Natural killer cell treated with Interleukin-12 subunit alpha and Interleukin-12 subunit beta and Interleukin-15 and Interleukin-18, amount 100 ng/mL, for 72 hours (primary cell): ENCODE results near the gene POMGNT2. TPM values are rescaled to one million over a fixed set of nuclear protein-coding genes. Genes with fewer than 3 reads are reported as not detected.
A peak's percentile ranks its signal among the peaks of the same experiment; 100 is the strongest.
"Not testable (repeated sequence)": the region's sequence is repeated elsewhere in the genome, so short reads cannot be mapped to it uniquely, and the experiment has no call there.

ENCODE experiments used
- ATAC-seq, 2 donors: fragments of 150-1000 bp; cut with Tn5 transposase in 1 of 2; sonication (Bioruptor Pico), chemical (Tn5 transposase) in 1 of 2; 2 replicates each; pipeline ENCODE4 v1.10.0; 2021
- DNase-seq: peaks from one replicate; pipeline ENCODE4 v3.0.0; 2022; ENCODE audit warnings: low spot score
- H3K27ac Mint-ChIP-seq, 2 donors: 1 replicate in 1 of 2; 2 replicates in 1 of 2; pipeline ENCODE4 v1.8.0; 2022; ENCODE audit warnings: mixed read lengths in 2 of 2, mild to moderate bottlenecking in 1 of 2, moderate library complexity in 1 of 2
- H3K27me3 Mint-ChIP-seq, 2 donors: 1 replicate in 1 of 2; 2 replicates in 1 of 2; pipeline ENCODE4 v1.8.0; 2022; ENCODE audit warnings: mixed read lengths in 2 of 2
- H3K36me3 Mint-ChIP-seq: one replicate; pipeline ENCODE4 v1.8.0; 2022; ENCODE audit warnings: mixed read lengths
- H3K4me1 Mint-ChIP-seq, 2 donors: 1 replicate in 1 of 2; 2 replicates in 1 of 2; pipeline ENCODE4 v1.8.0; 2022; ENCODE audit warnings: low read depth in 2 of 2, mixed read lengths in 2 of 2, mild to moderate bottlenecking in 1 of 2
- H3K4me3 Mint-ChIP-seq: one replicate; pipeline ENCODE4 v1.8.0; 2022; ENCODE audit warnings: mixed read lengths
- H3K9me3 Mint-ChIP-seq: 2 replicates; pipeline ENCODE4 v1.8.0; 2022; ENCODE audit warnings: mixed read lengths
- total RNA-seq, 2 donors: library from RNA; stranded (reverse); gene quantifications; one replicate each; pipeline ENCODE4 v1.2.3, GENCODE V29; 2022

Gene POMGNT2
- total RNA-seq, 2 donors from 2014 or later = 6.2 to 7.4 TPM

- ATAC-seq (no peak), DNase-seq (no peak)
- Mint-ChIP-seq H3K9me3 (no peaks in the 10 kb centered on the region), H3K27ac (no peak overlapping the region), H3K4me3 (no peak overlapping the region), H3K36me3 (peaks cover 4% of the 10 kb centered on the region), H3K4me1 (peaks cover 0 to 4% of the 10 kb centered on the region in 2 donors), H3K27me3 (no peaks in the 10 kb centered on the region)
These were observed 28.6 kb downstream of the POMGNT2 start for GRCh38 chr3:43077261-43077660.

- DNase-seq (no peak), ATAC-seq (no peak)
- H3K4me1 Mint-ChIP-seq = peaks cover 0 to 4% of the 10 kb centered on the region in 2 donors
- peaks cover 4% of the 10 kb centered on the region for H3K36me3 Mint-ChIP-seq
- H3K27ac Mint-ChIP-seq = no peak overlapping the region
- H3K27me3 Mint-ChIP-seq = no peaks in the 10 kb centered on the region
- H3K9me3 Mint-ChIP-seq = no peaks in the 10 kb centered on the region
- no peak overlapping the region for H3K4me3 Mint-ChIP-seq
These were observed 29.0 kb downstream of the POMGNT2 start for GRCh38 chr3:43076857-43077256.

- no peak overlapping the region for H3K4me3 Mint-ChIP-seq
- no peak overlapping the region for H3K27ac Mint-ChIP-seq
- peaks cover 4% of the 10 kb centered on the region for H3K36me3 Mint-ChIP-seq
- no peaks in the 10 kb centered on the region for H3K27me3 Mint-ChIP-seq
- peaks cover 0 to 4% of the 10 kb centered on the region in 2 donors for H3K4me1 Mint-ChIP-seq
- no peak for DNase-seq
- no peaks in the 10 kb centered on the region for H3K9me3 Mint-ChIP-seq
- ATAC-seq = no peak
These were observed 29.8 kb downstream of the POMGNT2 start for GRCh38 chr3:43075904-43076661.

GRCh38 chr3:43074901-43075689 is 30.8 kb downstream of the POMGNT2 start:
- Mint-ChIP-seq H3K4me1 (peaks cover 0 to 4% of the 10 kb centered on the region in 2 donors), H3K9me3 (no peaks in the 10 kb centered on the region), H3K27ac (no peak overlapping the region), H3K4me3 (no peak overlapping the region), H3K36me3 (peaks cover 4% of the 10 kb centered on the region), H3K27me3 (no peaks in the 10 kb centered on the region)
- ATAC-seq (no peak), DNase-seq (no peak)

- ATAC-seq (no peak), DNase-seq (no peak)
- no peak overlapping the region for H3K4me3 Mint-ChIP-seq
- H3K9me3 Mint-ChIP-seq = no peaks in the 10 kb centered on the region
- H3K36me3 Mint-ChIP-seq = peaks cover 4% of the 10 kb centered on the region
- no peaks in the 10 kb centered on the region for H3K27me3 Mint-ChIP-seq
- H3K4me1 Mint-ChIP-seq = peaks cover 0 to 4% of the 10 kb centered on the region in 2 donors
- no peak overlapping the region for H3K27ac Mint-ChIP-seq
These were observed 31.4 kb downstream of the POMGNT2 start for GRCh38 chr3:43074482-43074881.

- Mint-ChIP-seq H3K4me3 (no peak overlapping the region), H3K9me3 (no peaks in the 10 kb centered on the region), H3K27ac (no peak overlapping the region), H3K36me3 (peaks cover 1% of the 10 kb centered on the region), H3K27me3 (no peaks in the 10 kb centered on the region), H3K4me1 (peaks cover 0 to 4% of the 10 kb centered on the region in 2 donors)
- ATAC-seq (peak in 1 of 2 donors; percentile 13), DNase-seq (no peak)
These were observed 32.1 kb downstream of the POMGNT2 start for GRCh38 chr3:43073836-43074220.

GRCh38 chr3:43073116-43073835 is 32.6 kb downstream of the POMGNT2 start:
- Mint-ChIP-seq H3K4me1 (peaks cover 0 to 4% of the 10 kb centered on the region in 2 donors), H3K9me3 (no peaks in the 10 kb centered on the region)
- no peak for DNase-seq

GRCh38 chr3:43072361-43072760 is 33.5 kb downstream of the POMGNT2 start:
- Mint-ChIP-seq H3K27ac (no peak overlapping the region), H3K27me3 (no peaks in the 10 kb centered on the region), H3K36me3 (no peaks in the 10 kb centered on the region), H3K4me3 (no peak overlapping the region), H3K9me3 (no peaks in the 10 kb centered on the region), H3K4me1 (peaks cover 0 to 4% of the 10 kb centered on the region in 2 donors)
- ATAC-seq (no peak), DNase-seq (no peak)

More at GRCh38 chr3:43073116-43073835, 32.6 kb downstream of the POMGNT2 start:
- no peak for ATAC-seq
- Mint-ChIP-seq H3K36me3 (no peaks in the 10 kb centered on the region), H3K4me3 (no peak overlapping the region), H3K27me3 (no peaks in the 10 kb centered on the region), H3K27ac (no peak overlapping the region)

GRCh38 chr3:43071313-43071893 is 34.5 kb downstream of the POMGNT2 start:
- Mint-ChIP-seq H3K27me3 (no peaks in the 10 kb centered on the region), H3K27ac (no peak overlapping the region), H3K4me1 (peaks cover 0 to 4% of the 10 kb centered on the region in 2 donors), H3K4me3 (no peak overlapping the region), H3K36me3 (no peaks in the 10 kb centered on the region), H3K9me3 (no peaks in the 10 kb centered on the region)
- DNase-seq (no peak), ATAC-seq (no peak)

GRCh38 chr3:43070670-43071069 is 35.2 kb downstream of the POMGNT2 start:
- H3K27me3 Mint-ChIP-seq, DNase-seq, ATAC-seq, H3K4me3 Mint-ChIP-seq, H3K4me1 Mint-ChIP-seq, H3K27ac Mint-ChIP-seq, H3K9me3 Mint-ChIP-seq, H3K36me3 Mint-ChIP-seq: not testable (repeated sequence)

GRCh38 chr3:43063114-43063513 is 42.8 kb downstream of the POMGNT2 start:
- Mint-ChIP-seq H3K4me3 (no peak overlapping the region), H3K27me3 (no peaks in the 10 kb centered on the region), H3K27ac (no peak overlapping the region), H3K9me3 (no peaks in the 10 kb centered on the region), H3K4me1 (peaks cover 0 to 5% of the 10 kb centered on the region in 2 donors), H3K36me3 (no peaks in the 10 kb centered on the region)
- DNase-seq (no peak), ATAC-seq (no peak)

GRCh38 chr3:43062564-43063040 is 43.3 kb downstream of the POMGNT2 start:
- Mint-ChIP-seq H3K4me1 (peaks cover 0 to 5% of the 10 kb centered on the region in 2 donors), H3K36me3 (no peaks in the 10 kb centered on the region), H3K27me3 (no peaks in the 10 kb centered on the region), H3K27ac (no peak overlapping the region), H3K4me3 (no peak overlapping the region), H3K9me3 (no peaks in the 10 kb centered on the region)
- ATAC-seq (no peak), DNase-seq (no peak)

GRCh38 chr3:43062040-43062563 is 43.8 kb downstream of the POMGNT2 start:
- Mint-ChIP-seq H3K27me3 (no peaks in the 10 kb centered on the region), H3K4me1 (peaks cover 0 to 5% of the 10 kb centered on the region in 2 donors), H3K27ac (no peak overlapping the region), H3K4me3 (no peak overlapping the region), H3K9me3 (no peaks in the 10 kb centered on the region), H3K36me3 (no peaks in the 10 kb centered on the region)
- ATAC-seq (no peak), DNase-seq (no peak)
